ENCODE measurements around the gene PRDM16.

Gene PRDM16

GRCh38 chr1:3463891-3464648, 395.1 kb downstream of the PRDM16 start:
- no peak for DNase-seq (ENCODE audit: extremely low read depth in 1 of 2, low read depth in 1 of 2)

GRCh38 chr1:3464649-3465025, 395.6 kb downstream of the PRDM16 start:
- no peak for DNase-seq (ENCODE audit: extremely low read depth in 1 of 2, low read depth in 1 of 2)

GRCh38 chr1:3465091-3465934, 396.3 kb downstream of the PRDM16 start:
- no peak for DNase-seq (ENCODE audit: extremely low read depth in 1 of 2, low read depth in 1 of 2)

GRCh38 chr1:3465935-3466321, 396.9 kb downstream of the PRDM16 start:
- DNase-seq (ENCODE audit: extremely low read depth in 1 of 2, low read depth in 1 of 2) = no peak

GRCh38 chr1:3466366-3467075, 397.5 kb downstream of the PRDM16 start:
- DNase-seq (ENCODE audit: extremely low read depth in 1 of 2, low read depth in 1 of 2) = no peak

- no peak for DNase-seq (ENCODE audit: extremely low read depth in 1 of 2, low read depth in 1 of 2)
Measured at GRCh38 chr1:3467096-3468036, 398.4 kb downstream of the PRDM16 start.

GRCh38 chr1:3468236-3469103, 399.5 kb downstream of the PRDM16 start:
- no peak for DNase-seq (ENCODE audit: extremely low read depth in 1 of 2, low read depth in 1 of 2)

- DNase-seq (ENCODE audit: extremely low read depth in 1 of 2, low read depth in 1 of 2) = no peak
Measured at GRCh38 chr1:3469104-3469848, 400.3 kb downstream of the PRDM16 start.

GRCh38 chr1:3469849-3470649, 401.0 kb downstream of the PRDM16 start:
- DNase-seq (ENCODE audit: extremely low read depth in 1 of 2, low read depth in 1 of 2) = no peak

GRCh38 chr1:3470650-3471355, 401.8 kb downstream of the PRDM16 start:
- DNase-seq (ENCODE audit: extremely low read depth in 1 of 2, low read depth in 1 of 2) = no peak

GRCh38 chr1:3471356-3472087, 402.5 kb downstream of the PRDM16 start:
- DNase-seq (ENCODE audit: extremely low read depth in 1 of 2, low read depth in 1 of 2) = no peak

GRCh38 chr1:3472088-3472850, 403.3 kb downstream of the PRDM16 start:
- DNase-seq (ENCODE audit: extremely low read depth in 1 of 2, low read depth in 1 of 2) = no peak

- DNase-seq (ENCODE audit: extremely low read depth in 1 of 2, low read depth in 1 of 2) = no peak
Measured at GRCh38 chr1:3472906-3473305, 403.9 kb downstream of the PRDM16 start.

GRCh38 chr1:3473381-3473844, 404.4 kb downstream of the PRDM16 start:
- no peak for DNase-seq (ENCODE audit: extremely low read depth in 1 of 2, low read depth in 1 of 2)

- no peak for DNase-seq (ENCODE audit: extremely low read depth in 1 of 2, low read depth in 1 of 2)
Measured at GRCh38 chr1:3474016-3474415, 405.0 kb downstream of the PRDM16 start.

- no peak for DNase-seq (ENCODE audit: extremely low read depth in 1 of 2, low read depth in 1 of 2)
Measured at GRCh38 chr1:3474421-3474820, 405.4 kb downstream of the PRDM16 start.
